ENCODE measurements around the gene COBLL1.
"Not testable (repeated sequence)": the region's sequence is repeated elsewhere in the genome, so short reads cannot be mapped to it uniquely, and the experiment has no call there.

Gene COBLL1

DNA sequence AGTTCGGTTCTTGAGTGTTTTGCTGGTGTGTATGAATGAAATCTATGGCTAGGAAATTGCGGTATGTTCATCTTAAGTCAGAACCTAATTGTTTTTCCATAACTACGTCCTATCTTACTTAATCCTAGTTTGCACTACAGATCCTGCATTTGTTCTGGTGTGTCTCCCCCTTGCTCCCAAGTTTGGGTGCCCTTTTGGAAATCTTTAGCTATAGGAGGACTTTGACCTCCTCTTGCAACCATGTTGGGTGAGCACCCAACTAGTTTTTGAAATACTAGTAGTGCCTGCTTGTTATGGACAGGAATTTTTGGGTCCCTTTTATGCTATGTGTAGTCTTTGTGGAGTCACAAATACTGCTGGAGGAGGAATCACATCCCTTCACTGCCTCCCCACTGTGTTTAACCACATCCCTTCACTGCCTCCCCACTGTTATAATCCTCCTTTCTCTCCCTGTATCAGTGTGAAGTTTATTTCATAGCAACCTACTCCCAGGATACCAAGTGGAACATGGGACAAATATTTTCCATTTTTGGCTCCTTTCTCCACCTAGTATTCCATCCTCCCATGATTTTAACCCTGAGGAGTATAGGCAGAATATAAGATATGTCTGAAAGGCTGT is 26.3 kb upstream of the COBLL1 start (continued):
- TF ChIP-seq ZBTB10 (tag by site-specific recombination; IDR thresholded peaks at IDR 0.05): no peak
- no peak for TF ChIP-seq SP3 (tag by site-specific recombination; IDR thresholded peaks at IDR 0.05)
- TF ChIP-seq WT1 (tag by site-specific recombination; IDR thresholded peaks at IDR 0.05): peak; percentile 96
- no peak for TF ChIP-seq IKZF3 (tag by site-specific recombination; IDR thresholded peaks at IDR 0.05)
- TF ChIP-seq ZIC2 (tag by site-specific recombination; IDR thresholded peaks at IDR 0.05): peak; percentile 79
- TF ChIP-seq ZNF501 (tag by site-specific recombination; IDR thresholded peaks at IDR 0.05): no peak
- TF ChIP-seq ZFP37 (tag by site-specific recombination; IDR thresholded peaks at IDR 0.05): no peak
- no peak for TF ChIP-seq TCF7L2 (IDR thresholded peaks at IDR 0.05; ENCODE audit: borderline replicate concordance, low read depth, low read length)
- no peak for TF ChIP-seq ZNF214 (tag by site-specific recombination; IDR thresholded peaks at IDR 0.05; ENCODE audit: borderline replicate concordance)

DNA sequence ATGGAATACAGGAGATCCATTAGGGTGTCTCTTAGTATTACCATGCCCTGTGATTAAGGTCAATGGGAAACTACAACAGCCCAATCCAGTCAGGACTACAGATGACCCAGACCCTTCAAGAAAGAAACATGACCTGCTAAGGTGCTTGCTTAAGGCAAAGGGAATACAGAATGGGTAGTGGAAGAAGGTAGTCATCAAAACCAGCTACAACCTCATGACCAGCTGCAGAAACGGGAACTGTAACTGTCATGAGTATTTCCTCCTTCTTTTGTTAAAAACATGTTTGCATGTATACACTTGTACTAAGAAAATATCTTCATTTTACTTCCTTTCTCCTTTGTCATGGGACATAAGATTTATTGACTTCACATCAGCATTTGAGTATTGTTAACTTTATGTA is 24.8 kb upstream of the COBLL1 start:
- H3K9me3 ChIP-seq (ENCODE audit: control insufficient read depth, insufficient read depth, low read depth, low read length); POLR2A ChIA-PET; H3K36me3 ChIP-seq (ENCODE audit: control insufficient read depth in 2 of 2, insufficient read depth in 1 of 2, low read length in 2 of 2); H3K4me3 ChIP-seq (ENCODE audit: low read depth, low read length); CTCF ChIA-PET; H3K27ac ChIP-seq (ENCODE audit: extremely low read depth, low read depth, low read length): not testable (repeated sequence)
- H3K4me1 ChIP-seq (ENCODE audit: control insufficient read depth, insufficient read depth, low read length): peaks cover 13% of the 10 kb centered on the region; the same call in 1 of the 2 replicates

GRCh38 chr2:164860694-164861042 is 19.0 kb upstream of the COBLL1 start:
- TF ChIP-seq YY1 (tag by site-specific recombination; IDR thresholded peaks at IDR 0.05) (no peak), ZNF121 (tag by site-specific recombination; IDR thresholded peaks at IDR 0.05) (no peak), ZNF600 (tag by site-specific recombination; IDR thresholded peaks at IDR 0.05) (no peak), ZNF501 (tag by site-specific recombination; IDR thresholded peaks at IDR 0.05) (no peak), PATZ1 (tag by site-specific recombination; IDR thresholded peaks at IDR 0.05) (no peak)
- POLR2A ChIA-PET: no interaction called here
- CTCF ChIA-PET: interaction anchor here (0.6 to 1.4 kb wide), 4 partner anchors 17 to 161 kb away, joined by 3 to 5 read pairs (median 4); partner anchors contain the start of gene COBLL1

DNA sequence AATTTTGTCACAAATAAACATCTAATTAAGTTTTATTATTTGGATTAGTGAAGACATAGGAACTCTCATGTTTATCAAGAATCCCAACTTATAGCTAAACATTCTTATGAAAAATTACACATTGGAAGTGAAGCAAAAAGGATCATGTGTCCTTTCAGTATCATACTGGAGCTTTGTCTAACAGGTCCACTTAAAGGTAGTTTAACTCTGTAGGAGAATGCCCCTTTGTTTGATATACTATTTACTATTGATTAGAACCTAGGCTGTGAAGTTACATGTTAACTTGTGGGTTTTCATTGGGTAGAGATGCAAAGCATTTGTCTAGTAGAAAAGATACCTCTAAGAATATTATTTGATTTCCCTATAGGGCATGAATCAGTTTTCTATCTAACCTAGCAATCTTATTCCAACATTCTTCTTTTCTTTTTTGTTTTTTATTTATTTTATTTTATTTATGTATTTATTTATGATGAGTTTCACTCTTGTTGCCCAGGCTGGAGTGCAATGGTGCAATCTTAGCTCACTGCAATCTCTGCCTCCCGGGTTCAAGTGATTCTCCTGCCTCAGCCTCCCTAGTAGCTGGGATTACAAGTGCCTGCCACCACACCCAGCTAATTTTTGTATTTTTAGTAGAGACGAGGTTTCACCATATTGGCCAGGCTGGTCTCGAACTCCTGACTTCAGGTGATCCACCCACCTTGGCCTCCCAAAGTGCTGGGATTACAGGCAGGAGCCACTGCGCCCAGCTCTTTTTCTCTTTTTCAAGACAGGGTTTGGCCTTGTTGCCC is 18.5 kb upstream of the COBLL1 start:
- H3K36me3 ChIP-seq (ENCODE audit: control insufficient read depth in 2 of 2, insufficient read depth in 1 of 2, low read length in 2 of 2); POLR2A ChIA-PET: not testable (repeated sequence)
- CTCF ChIA-PET: interaction anchor here (0.6 to 1.4 kb wide), 6 partner anchors 16 to 160 kb away, joined by 3 to 5 read pairs (median 3); partner anchors contain the start of gene COBLL1

More at GRCh38 chr2:164860694-164861042, 19.0 kb upstream of the COBLL1 start:
- H3K4me3 ChIP-seq (ENCODE audit: low read depth, low read length): no peak overlapping the region
- no peaks in the 10 kb centered on the region for H3K4me1 ChIP-seq (ENCODE audit: control insufficient read depth, insufficient read depth, low read length)
- H3K36me3 ChIP-seq (ENCODE audit: control insufficient read depth in 2 of 2, insufficient read depth in 1 of 2, low read length in 2 of 2): no peaks in the 10 kb centered on the region
- no peaks in the 10 kb centered on the region for H3K9me3 ChIP-seq (ENCODE audit: control insufficient read depth, insufficient read depth, low read depth, low read length)
- no peak overlapping the region for H3K27ac ChIP-seq (ENCODE audit: extremely low read depth, low read depth, low read length)

More for the DNA sequence above, 18.5 kb upstream of the COBLL1 start:
- H3K9me3 ChIP-seq (ENCODE audit: control insufficient read depth, insufficient read depth, low read depth, low read length); H3K27ac ChIP-seq (ENCODE audit: extremely low read depth, low read depth, low read length); H3K4me3 ChIP-seq (ENCODE audit: low read depth, low read length); H3K4me1 ChIP-seq (ENCODE audit: control insufficient read depth, insufficient read depth, low read length): not testable (repeated sequence)

Data from HEK293 (cell line).